ENCODE measurements around the gene OR2T4. TPM values are rescaled to one million over a fixed set of nuclear protein-coding genes. Genes with fewer than 3 reads are reported as not detected.

The OR2T4 gene, protein sequence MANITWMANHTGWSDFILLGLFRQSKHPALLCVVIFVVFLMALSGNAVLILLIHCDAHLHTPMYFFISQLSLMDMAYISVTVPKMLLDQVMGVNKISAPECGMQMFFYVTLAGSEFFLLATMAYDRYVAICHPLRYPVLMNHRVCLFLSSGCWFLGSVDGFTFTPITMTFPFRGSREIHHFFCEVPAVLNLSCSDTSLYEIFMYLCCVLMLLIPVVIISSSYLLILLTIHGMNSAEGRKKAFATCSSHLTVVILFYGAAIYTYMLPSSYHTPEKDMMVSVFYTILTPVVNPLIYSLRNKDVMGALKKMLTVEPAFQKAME
- total RNA-seq, result not detected

DNA sequence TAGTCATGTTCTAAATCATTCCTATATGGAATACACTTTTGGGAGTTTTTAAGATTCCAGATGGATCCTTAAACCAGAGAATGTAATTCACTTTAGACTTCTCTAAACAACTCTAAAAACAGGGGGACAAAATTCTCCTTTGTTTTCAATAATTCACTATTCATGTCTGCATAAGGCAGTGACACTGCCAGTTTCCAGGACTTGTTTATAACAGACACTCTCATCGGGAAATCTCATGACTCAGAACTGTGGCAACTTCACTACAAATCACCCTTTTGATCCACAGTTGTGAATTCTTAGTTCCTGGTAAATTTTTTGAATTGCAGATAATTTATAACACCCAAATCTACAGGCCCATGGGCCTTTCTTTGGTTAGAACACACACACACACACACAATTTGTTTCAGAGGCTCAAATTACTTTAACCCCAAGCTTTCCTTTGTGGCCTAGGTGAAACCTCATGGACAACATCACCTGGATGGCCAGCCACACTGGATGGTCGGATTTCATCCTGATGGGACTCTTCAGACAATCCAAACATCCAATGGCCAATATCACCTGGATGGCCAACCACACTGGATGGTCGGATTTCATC lies at the start of gene OR2T4:
Gene OR2T4 (plus strand): TSS at position 545 of the 595 bp plus-strand sequence. CDS start 0 bp downstream, at position 545.
- H3K4me3 ChIP-seq (ENCODE audit: low read depth, poor library complexity, severe bottlenecking), result no peak within 1 kb of the TSS
- WGBS, 2 donors, result 45 to 47% methylated on average over 3 of the region's 3 CpGs
- intact Hi-C loops (cut with DNase I; ENCODE audit: low total_unique reads), result no loop called here
- DNase-seq (ENCODE audit: low spot score in 2 of 2), result no peak
- TF ChIP-seq POLR2A (IDR thresholded peaks at IDR 0.05), result no peak
- TF ChIP-seq, protein P1, sequence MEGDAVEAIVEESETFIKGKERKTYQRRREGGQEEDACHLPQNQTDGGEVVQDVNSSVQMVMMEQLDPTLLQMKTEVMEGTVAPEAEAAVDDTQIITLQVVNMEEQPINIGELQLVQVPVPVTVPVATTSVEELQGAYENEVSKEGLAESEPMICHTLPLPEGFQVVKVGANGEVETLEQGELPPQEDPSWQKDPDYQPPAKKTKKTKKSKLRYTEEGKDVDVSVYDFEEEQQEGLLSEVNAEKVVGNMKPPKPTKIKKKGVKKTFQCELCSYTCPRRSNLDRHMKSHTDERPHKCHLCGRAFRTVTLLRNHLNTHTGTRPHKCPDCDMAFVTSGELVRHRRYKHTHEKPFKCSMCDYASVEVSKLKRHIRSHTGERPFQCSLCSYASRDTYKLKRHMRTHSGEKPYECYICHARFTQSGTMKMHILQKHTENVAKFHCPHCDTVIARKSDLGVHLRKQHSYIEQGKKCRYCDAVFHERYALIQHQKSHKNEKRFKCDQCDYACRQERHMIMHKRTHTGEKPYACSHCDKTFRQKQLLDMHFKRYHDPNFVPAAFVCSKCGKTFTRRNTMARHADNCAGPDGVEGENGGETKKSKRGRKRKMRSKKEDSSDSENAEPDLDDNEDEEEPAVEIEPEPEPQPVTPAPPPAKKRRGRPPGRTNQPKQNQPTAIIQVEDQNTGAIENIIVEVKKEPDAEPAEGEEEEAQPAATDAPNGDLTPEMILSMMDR (IDR thresholded peaks at IDR 0.05), result no peak

DNA sequence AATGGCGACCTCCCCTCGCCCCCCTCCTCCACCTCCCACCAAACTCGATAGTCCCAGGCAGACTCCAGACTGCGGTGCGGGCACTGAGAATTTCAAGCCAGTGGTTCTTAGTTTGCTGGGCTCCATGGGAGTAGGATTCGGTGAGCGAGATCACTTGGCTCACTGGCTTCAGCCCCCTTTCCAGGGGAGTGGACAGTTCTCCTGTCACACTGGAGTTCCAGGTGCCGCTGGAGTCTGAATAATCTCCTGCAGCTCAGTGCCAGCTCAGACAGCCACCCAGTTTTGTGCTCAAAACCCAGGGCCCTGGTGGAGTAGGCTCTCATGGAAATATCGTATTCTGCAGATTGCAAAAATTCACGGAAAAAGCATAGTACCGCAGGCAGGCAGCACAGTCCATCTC lies 44.7 kb upstream of the OR2T4 start:
- TF ChIP-seq, protein P1 (IDR thresholded peaks at IDR 0.05), result no peak
- TF ChIP-seq POLR2A (IDR thresholded peaks at IDR 0.05), result no peak
- peak in 1 of 2 donors; percentile 59 for DNase-seq (ENCODE audit: low spot score in 2 of 2)
- no peak overlapping the region for H3K4me3 ChIP-seq (ENCODE audit: low read depth, poor library complexity, severe bottlenecking)
- 85 to 87% methylated on average over 10 to 11 of the region's 11 CpGs for WGBS, 2 donors
- intact Hi-C loops (cut with DNase I; ENCODE audit: low total_unique reads), result no loop called here

DNA sequence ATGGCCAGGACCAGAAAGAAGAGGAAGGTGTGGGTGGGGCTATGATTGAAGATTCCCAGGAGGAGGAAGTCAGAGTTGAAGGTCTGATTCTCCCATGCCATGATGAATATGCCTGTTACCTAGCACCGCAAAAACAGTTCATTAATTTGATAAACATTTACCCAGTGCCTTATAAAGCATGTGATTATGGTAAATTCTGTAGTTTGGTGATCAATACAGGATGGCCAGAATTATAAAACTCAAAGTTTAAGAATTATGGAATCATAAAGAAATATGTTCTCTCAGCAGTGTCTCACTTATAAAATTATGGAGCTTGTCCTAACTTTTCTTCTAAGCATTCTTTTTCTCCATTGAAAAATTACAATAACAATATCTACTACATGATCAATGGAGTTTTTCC lies 37.0 kb upstream of the OR2T4 start, which contains the start of gene OR2M7:
Gene OR2M7 (minus strand): TSS at position 101 of the 400 bp plus-strand sequence. CDS start 0 bp downstream, at position 101.
- no peak for DNase-seq (ENCODE audit: low spot score in 2 of 2)
- H3K4me3 ChIP-seq (ENCODE audit: low read depth, poor library complexity, severe bottlenecking), result no peak within 1 kb of the TSS
- WGBS, 2 donors, result 89 to 100% methylated on average over 1 of the region's 1 CpG
- intact Hi-C loops (cut with DNase I; ENCODE audit: low total_unique reads), result no loop called here
- TF ChIP-seq POLR2A (IDR thresholded peaks at IDR 0.05), result no peak
- TF ChIP-seq, protein P1 (IDR thresholded peaks at IDR 0.05), result no peak

DNA sequence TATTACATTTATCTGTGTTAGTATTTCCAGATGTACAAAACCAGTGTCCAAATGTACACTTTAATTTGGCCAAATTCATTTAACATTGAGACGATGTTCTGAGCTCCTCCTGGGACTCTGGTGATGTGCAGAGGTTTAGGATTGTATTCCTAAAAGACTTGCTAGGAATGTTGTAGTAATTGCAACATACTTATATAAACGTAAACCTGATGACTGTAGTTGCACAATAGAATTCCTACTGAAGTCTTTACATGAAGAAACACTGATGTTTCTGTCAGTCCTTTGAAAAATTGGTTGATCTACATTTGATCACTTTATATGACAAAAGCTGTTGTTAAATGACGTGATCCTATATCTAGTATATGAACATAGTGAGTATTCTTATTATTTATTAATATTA lies 18.0 kb upstream of the OR2T4 start:
- no peak overlapping the region for H3K4me3 ChIP-seq (ENCODE audit: low read depth, poor library complexity, severe bottlenecking)
- TF ChIP-seq POLR2A (IDR thresholded peaks at IDR 0.05), result no peak
- TF ChIP-seq, protein P1 (IDR thresholded peaks at IDR 0.05), result no peak
- no peak for DNase-seq (ENCODE audit: low spot score in 2 of 2)
- intact Hi-C loops (cut with DNase I; ENCODE audit: low total_unique reads), result no loop called here
- 43 to 55% methylated on average over 3 of the region's 3 CpGs for WGBS, 2 donors

DNA sequence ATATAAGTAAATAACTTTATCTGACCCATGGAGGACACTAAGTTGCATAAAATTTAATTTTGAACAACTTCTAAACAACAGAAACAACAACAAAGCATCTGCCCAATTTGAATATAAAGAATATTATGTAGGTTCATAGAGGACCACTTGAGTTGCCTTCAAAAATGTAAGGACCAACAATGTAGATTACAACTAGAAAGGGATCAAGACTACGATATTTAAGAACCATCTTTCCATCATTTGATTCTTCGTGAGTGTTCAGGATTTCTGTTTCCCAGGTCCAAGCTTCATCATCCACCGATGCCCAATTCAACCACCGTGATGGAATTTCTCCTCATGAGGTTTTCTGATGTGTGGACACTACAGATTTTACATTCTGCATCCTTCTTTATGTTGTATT lies 13.0 kb upstream of the OR2T4 start, which contains the start of gene OR14C36:
Gene OR14C36 (plus strand): TSS at position 301 of the 400 bp plus-strand sequence. CDS start 0 bp downstream, at position 301.
- no peak for DNase-seq (ENCODE audit: low spot score in 2 of 2)
- no peak for TF ChIP-seq POLR2A (IDR thresholded peaks at IDR 0.05)
- TF ChIP-seq, protein P1 (IDR thresholded peaks at IDR 0.05), result no peak
- 64 to 76% methylated on average over 4 of the region's 4 CpGs for WGBS, 2 donors
- no peak within 1 kb of the TSS for H3K4me3 ChIP-seq (ENCODE audit: low read depth, poor library complexity, severe bottlenecking)
- intact Hi-C loops (cut with DNase I; ENCODE audit: low total_unique reads), result no loop called here

Measured in lower leg skin (tissue), 4 donors.